ENCODE data around the gene TRIM62.
"Not testable (repeated sequence)": the region's sequence is repeated elsewhere in the genome, so short reads cannot be mapped to it uniquely, and the experiment has no call there.

TRIM62 gene

GRCh38 chr1:33131191-33131590 is 50.7 kb downstream of the TRIM62 start:
- no peak for DNase-seq

GRCh38 chr1:33130297-33130696 is 51.5 kb downstream of the TRIM62 start:
- no peak for DNase-seq

- no peak for DNase-seq
Measured at GRCh38 chr1:33128781-33129180, 53.1 kb downstream of the TRIM62 start.

- peak; percentile 97 for DNase-seq
Measured at GRCh38 chr1:33127001-33127823, 54.6 kb downstream of the TRIM62 start.

- no peak for DNase-seq
Measured at GRCh38 chr1:33126411-33127000, 55.3 kb downstream of the TRIM62 start.

- DNase-seq = not testable (repeated sequence)
Measured at GRCh38 chr1:33124647-33125046, 57.2 kb downstream of the TRIM62 start.

- no peak for DNase-seq
Measured at GRCh38 chr1:33123266-33123665, 58.6 kb downstream of the TRIM62 start.

- DNase-seq = no peak
Measured at GRCh38 chr1:33122483-33123178, 59.2 kb downstream of the TRIM62 start.

GRCh38 chr1:33121728-33122127 is 60.1 kb downstream of the TRIM62 start:
- DNase-seq = no peak

- DNase-seq = peak; percentile 46
Measured at GRCh38 chr1:33120436-33121231, 61.2 kb downstream of the TRIM62 start.

- no peak for DNase-seq
Measured at GRCh38 chr1:33119532-33120217, 62.2 kb downstream of the TRIM62 start.

- DNase-seq = no peak
Measured at GRCh38 chr1:33119050-33119449, 62.8 kb downstream of the TRIM62 start.

- DNase-seq = no peak
Measured at GRCh38 chr1:33118274-33118673, 63.6 kb downstream of the TRIM62 start.

- DNase-seq = no peak
Measured at GRCh38 chr1:33117440-33118085, 64.3 kb downstream of the TRIM62 start.

GRCh38 chr1:33111965-33112364 is 69.9 kb downstream of the TRIM62 start:
- no peak for DNase-seq

- DNase-seq = no peak
Measured at GRCh38 chr1:33110477-33110876, 71.4 kb downstream of the TRIM62 start.

GRCh38 chr1:33100119-33100415 is 81.8 kb downstream of the TRIM62 start:
- not testable (repeated sequence) for DNase-seq

GRCh38 chr1:33099290-33100118 is 82.3 kb downstream of the TRIM62 start:
- DNase-seq = peak; percentile 99

- DNase-seq = no peak
Measured at GRCh38 chr1:33098371-33098770, 83.5 kb downstream of the TRIM62 start.

- no peak for DNase-seq
Measured at GRCh38 chr1:33097762-33098161, 84.1 kb downstream of the TRIM62 start.

GRCh38 chr1:33097137-33097611 is 84.7 kb downstream of the TRIM62 start:
- no peak for DNase-seq
